ENCODE measurements around the gene LST1.

DNA sequence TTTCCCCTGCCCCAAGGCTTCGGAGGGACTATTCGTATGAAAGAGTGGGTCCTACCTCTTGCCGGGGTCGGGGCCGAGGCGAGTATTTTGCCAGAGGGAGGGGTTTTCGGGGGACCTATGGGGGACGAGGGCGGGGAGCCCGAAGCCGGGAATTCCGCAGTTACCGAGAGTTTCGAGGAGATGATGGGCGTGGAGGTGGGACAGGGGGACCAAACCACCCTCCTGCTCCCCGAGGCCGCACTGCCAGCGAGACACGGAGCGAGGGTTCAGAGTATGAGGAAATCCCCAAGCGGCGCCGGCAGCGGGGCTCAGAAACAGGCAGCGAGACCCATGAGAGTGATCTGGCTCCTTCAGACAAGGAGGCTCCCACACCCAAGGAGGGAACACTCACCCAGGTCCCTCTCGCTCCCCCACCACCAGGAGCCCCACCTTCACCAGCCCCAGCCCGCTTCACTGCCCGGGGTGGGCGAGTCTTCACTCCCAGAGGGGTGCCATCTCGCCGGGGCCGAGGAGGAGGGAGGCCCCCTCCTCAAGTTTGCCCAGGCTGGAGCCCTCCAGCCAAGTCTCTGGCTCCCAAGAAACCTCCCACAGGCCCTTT, 45.7 kb downstream of the LST1 start:
- TF ChIP-seq, protein P1, sequence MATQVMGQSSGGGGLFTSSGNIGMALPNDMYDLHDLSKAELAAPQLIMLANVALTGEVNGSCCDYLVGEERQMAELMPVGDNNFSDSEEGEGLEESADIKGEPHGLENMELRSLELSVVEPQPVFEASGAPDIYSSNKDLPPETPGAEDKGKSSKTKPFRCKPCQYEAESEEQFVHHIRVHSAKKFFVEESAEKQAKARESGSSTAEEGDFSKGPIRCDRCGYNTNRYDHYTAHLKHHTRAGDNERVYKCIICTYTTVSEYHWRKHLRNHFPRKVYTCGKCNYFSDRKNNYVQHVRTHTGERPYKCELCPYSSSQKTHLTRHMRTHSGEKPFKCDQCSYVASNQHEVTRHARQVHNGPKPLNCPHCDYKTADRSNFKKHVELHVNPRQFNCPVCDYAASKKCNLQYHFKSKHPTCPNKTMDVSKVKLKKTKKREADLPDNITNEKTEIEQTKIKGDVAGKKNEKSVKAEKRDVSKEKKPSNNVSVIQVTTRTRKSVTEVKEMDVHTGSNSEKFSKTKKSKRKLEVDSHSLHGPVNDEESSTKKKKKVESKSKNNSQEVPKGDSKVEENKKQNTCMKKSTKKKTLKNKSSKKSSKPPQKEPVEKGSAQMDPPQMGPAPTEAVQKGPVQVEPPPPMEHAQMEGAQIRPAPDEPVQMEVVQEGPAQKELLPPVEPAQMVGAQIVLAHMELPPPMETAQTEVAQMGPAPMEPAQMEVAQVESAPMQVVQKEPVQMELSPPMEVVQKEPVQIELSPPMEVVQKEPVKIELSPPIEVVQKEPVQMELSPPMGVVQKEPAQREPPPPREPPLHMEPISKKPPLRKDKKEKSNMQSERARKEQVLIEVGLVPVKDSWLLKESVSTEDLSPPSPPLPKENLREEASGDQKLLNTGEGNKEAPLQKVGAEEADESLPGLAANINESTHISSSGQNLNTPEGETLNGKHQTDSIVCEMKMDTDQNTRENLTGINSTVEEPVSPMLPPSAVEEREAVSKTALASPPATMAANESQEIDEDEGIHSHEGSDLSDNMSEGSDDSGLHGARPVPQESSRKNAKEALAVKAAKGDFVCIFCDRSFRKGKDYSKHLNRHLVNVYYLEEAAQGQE (IDR thresholded peaks at IDR 0.05; ENCODE audit: insufficient read depth in 1 of 2, low read depth in 2 of 2, low read length in 1 of 2), result no peak
- TF ChIP-seq, protein P2, sequence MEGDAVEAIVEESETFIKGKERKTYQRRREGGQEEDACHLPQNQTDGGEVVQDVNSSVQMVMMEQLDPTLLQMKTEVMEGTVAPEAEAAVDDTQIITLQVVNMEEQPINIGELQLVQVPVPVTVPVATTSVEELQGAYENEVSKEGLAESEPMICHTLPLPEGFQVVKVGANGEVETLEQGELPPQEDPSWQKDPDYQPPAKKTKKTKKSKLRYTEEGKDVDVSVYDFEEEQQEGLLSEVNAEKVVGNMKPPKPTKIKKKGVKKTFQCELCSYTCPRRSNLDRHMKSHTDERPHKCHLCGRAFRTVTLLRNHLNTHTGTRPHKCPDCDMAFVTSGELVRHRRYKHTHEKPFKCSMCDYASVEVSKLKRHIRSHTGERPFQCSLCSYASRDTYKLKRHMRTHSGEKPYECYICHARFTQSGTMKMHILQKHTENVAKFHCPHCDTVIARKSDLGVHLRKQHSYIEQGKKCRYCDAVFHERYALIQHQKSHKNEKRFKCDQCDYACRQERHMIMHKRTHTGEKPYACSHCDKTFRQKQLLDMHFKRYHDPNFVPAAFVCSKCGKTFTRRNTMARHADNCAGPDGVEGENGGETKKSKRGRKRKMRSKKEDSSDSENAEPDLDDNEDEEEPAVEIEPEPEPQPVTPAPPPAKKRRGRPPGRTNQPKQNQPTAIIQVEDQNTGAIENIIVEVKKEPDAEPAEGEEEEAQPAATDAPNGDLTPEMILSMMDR (IDR thresholded peaks at IDR 0.05), result no peak
- no peak for TF ChIP-seq SIN3A (IDR thresholded peaks at IDR 0.05; ENCODE audit: borderline replicate concordance, insufficient read depth, low read depth, low read length)
